H9 (cell line): ENCODE results near the gene TRAK1. TPM values are rescaled to one million over a fixed set of nuclear protein-coding genes. Genes with fewer than 3 reads are reported as not detected.

ENCODE experiments used
- DNase-seq: peaks from one replicate; pipeline ENCODE4 v3.0.0-alpha.2; 2017
- H2AFZ ChIP-seq: one replicate; pipeline ENCODE4 v1.6.1; 2013; ENCODE audit warnings: mild to moderate bottlenecking, low read length, control low read depth, moderate library complexity
- H2AK5ac ChIP-seq: 2 replicates; pipeline ENCODE4 v1.6.1; 2013; ENCODE audit warnings: low read length, control low read depth, mixed read lengths; ENCODE audit not compliant: insufficient read length
- H2BK120ac ChIP-seq: one replicate; pipeline ENCODE4 v1.6.1; 2013; ENCODE audit warnings: low read depth, mild to moderate bottlenecking, low read length, control low read depth, inconsistent platforms; ENCODE audit not compliant: poor library complexity, severe bottlenecking
- H2BK12ac ChIP-seq: 2 replicates; pipeline ENCODE4 v1.6.1; 2013; ENCODE audit warnings: low read length, control low read depth, mixed read lengths, low read depth; ENCODE audit not compliant: insufficient read length
- H2BK15ac ChIP-seq: 2 replicates; pipeline ENCODE4 v1.6.1; 2013; ENCODE audit warnings: low read depth, low read length, control low read depth
- H2BK20ac ChIP-seq: one replicate; pipeline ENCODE4 v1.6.1; 2013; ENCODE audit warnings: low read depth, mild to moderate bottlenecking, low read length, control low read depth, inconsistent platforms; ENCODE audit not compliant: poor library complexity, severe bottlenecking
- H2BK5ac ChIP-seq: 2 replicates; pipeline ENCODE4 v1.6.1; 2013; ENCODE audit warnings: low read length, control low read depth, mixed read lengths; ENCODE audit not compliant: insufficient read length
- H3K14ac ChIP-seq: 2 replicates; pipeline ENCODE4 v1.6.1; 2013; ENCODE audit warnings: low read length, control low read depth; ENCODE audit not compliant: insufficient read depth
- H3K18ac ChIP-seq: 2 replicates; pipeline ENCODE4 v1.6.1; 2013; ENCODE audit warnings: low read depth, mild to moderate bottlenecking, mixed read lengths, low read length, control low read depth; ENCODE audit not compliant: insufficient read length
- H3K23ac ChIP-seq: 2 replicates; pipeline ENCODE4 v1.6.1; 2013; ENCODE audit warnings: low read length, control low read depth, mixed read lengths, low read depth; ENCODE audit not compliant: insufficient read length
- H3K23me2 ChIP-seq: 2 replicates; pipeline ENCODE4 v1.6.1; 2013; ENCODE audit warnings: low read depth, mild to moderate bottlenecking, mixed read lengths, low read length, control low read depth; ENCODE audit not compliant: insufficient read length, poor library complexity, severe bottlenecking
- H3K27ac ChIP-seq: 2 replicates; pipeline ENCODE4 v1.5.1; 2013; ENCODE audit warnings: low read length, control low read depth, mixed read lengths, low read depth; ENCODE audit not compliant: insufficient read length
- H3K27me3 ChIP-seq: 2 replicates; pipeline ENCODE4 v1.6.1; 2013; ENCODE audit warnings: low read length, control low read depth, inconsistent platforms; ENCODE audit not compliant: insufficient read depth
- H3K4ac ChIP-seq: 2 replicates; pipeline ENCODE4 v1.6.1; 2013; ENCODE audit warnings: low read depth, mild to moderate bottlenecking, control low read depth, inconsistent platforms, low read length, moderate library complexity
- H3K4me1 ChIP-seq: 2 replicates; pipeline ENCODE4 v1.6.1; 2013; ENCODE audit warnings: low read length, control low read depth, inconsistent platforms; ENCODE audit not compliant: insufficient read depth
- H3K4me2 ChIP-seq: 2 replicates; pipeline ENCODE4 v1.6.1; 2013; ENCODE audit warnings: low read length, control low read depth, mixed read lengths; ENCODE audit not compliant: insufficient read length, insufficient read depth
- H3K56ac ChIP-seq: 2 replicates; pipeline ENCODE4 v1.6.1; 2013; ENCODE audit warnings: low read depth, mild to moderate bottlenecking, mixed read lengths, low read length, control low read depth; ENCODE audit not compliant: insufficient read length
- H3K79me1 ChIP-seq: 2 replicates; pipeline ENCODE4 v1.6.1; 2013; ENCODE audit warnings: low read depth, mild to moderate bottlenecking, moderate library complexity, low read length, control low read depth, inconsistent platforms; ENCODE audit not compliant: insufficient read depth, poor library complexity, severe bottlenecking
- H3K79me2 ChIP-seq: 2 replicates; pipeline ENCODE4 v1.6.1; 2013; ENCODE audit warnings: low read length, control low read depth, inconsistent platforms; ENCODE audit not compliant: insufficient read depth
- H3K9ac ChIP-seq: 2 replicates; pipeline ENCODE4 v1.6.1; 2013; ENCODE audit warnings: low read length, control low read depth, mixed read lengths; ENCODE audit not compliant: insufficient read length; ENCODE audit errors: extremely low read depth
- H3K9me3 ChIP-seq: one replicate; pipeline ENCODE4 v1.6.1; 2013; ENCODE audit warnings: low read depth, low read length, inconsistent platforms; ENCODE audit not compliant: control insufficient read depth
- H3T11ph ChIP-seq: one replicate; pipeline ENCODE4 v1.6.1; 2013; ENCODE audit warnings: mild to moderate bottlenecking, low read length, control low read depth, inconsistent platforms
- H4K20me1 ChIP-seq: one replicate; pipeline ENCODE4 v1.6.1; 2013; ENCODE audit not compliant: control insufficient read depth, insufficient read length, insufficient read depth
- H4K5ac ChIP-seq: 2 replicates; pipeline ENCODE4 v1.6.1; 2013; ENCODE audit warnings: low read depth, mild to moderate bottlenecking, mixed read lengths, low read length, control low read depth; ENCODE audit not compliant: insufficient read length
- H4K8ac ChIP-seq: replicated peaks from 2 replicates; pipeline ENCODE4 v1.6.1; 2013; ENCODE audit warnings: low read length, control low read depth, mixed read lengths, low read depth; ENCODE audit not compliant: insufficient read length
- H4K91ac ChIP-seq: 2 replicates; pipeline ENCODE4 v1.6.1; 2013; ENCODE audit warnings: low read depth, mild to moderate bottlenecking, moderate library complexity, mixed read lengths, low read length, control low read depth; ENCODE audit not compliant: insufficient read length
- H3K27ac Mint-ChIP-seq, 3 experiments: 2 replicates in 2 of 3; 3 replicates in 1 of 3; pipeline ENCODE4 v1.8.0; 2020 to 2021; ENCODE audit warnings: mixed read lengths in 3 of 3, mild to moderate bottlenecking in 1 of 3, moderate library complexity in 1 of 3
- H3K27me3 Mint-ChIP-seq: 2 replicates; pipeline ENCODE4 v1.8.0; 2021; ENCODE audit warnings: low read depth, mild to moderate bottlenecking, moderate library complexity, mixed read lengths
- H3K36me3 Mint-ChIP-seq, 3 experiments: 2 replicates in 2 of 3; 3 replicates in 1 of 3; pipeline ENCODE4 v1.8.0; 2020 to 2021; ENCODE audit warnings: low read depth in 3 of 3, mixed read lengths in 3 of 3; ENCODE audit not compliant: insufficient read depth in 1 of 3
- H3K4me1 Mint-ChIP-seq, 2 experiments: 2 replicates each; pipeline ENCODE4 v1.8.0; 2020; ENCODE audit warnings: mixed read lengths in 2 of 2
- H3K4me3 Mint-ChIP-seq, 2 experiments: 2 replicates in 1 of 2; 3 replicates in 1 of 2; pipeline ENCODE4 v1.8.0; 2020 to 2021; ENCODE audit warnings: mild to moderate bottlenecking in 2 of 2, mixed read lengths in 2 of 2, moderate library complexity in 1 of 2
- H3K9me3 Mint-ChIP-seq, 2 experiments: 2 replicates in 1 of 2; 3 replicates in 1 of 2; pipeline ENCODE4 v1.8.0; 2020; ENCODE audit warnings: mild to moderate bottlenecking in 2 of 2, mixed read lengths in 2 of 2, moderate library complexity in 1 of 2
- CTCF ChIP-seq: fragments of 200-600 bp; sonication (generic); conservative IDR thresholded peaks from 3 replicates; pipeline ENCODE4 v1.8.0; 2021; ENCODE audit warnings: antibody characterized with exemption, mild to moderate bottlenecking
- WGBS: extraction: QIAGEN DNeasy Blood & Tissue Kit; methylation state at CpG from one replicate; pipeline ENCODE4 v1.1.7; 2013; ENCODE audit warnings: missing lambda C conversion rate, low lambda C conversion rate, mixed read lengths; ENCODE audit not compliant: insufficient read length; ENCODE audit errors: extremely low coverage; 5-methylcytosine and 5-hydroxymethylcytosine counted together
- total RNA-seq: library from RNA; stranded (reverse); gene quantifications from 2 replicates; pipeline ENCODE4 v1.2.1, GENCODE V29; 2021

TRAK1 gene
- total RNA-seq, 1 experiment from 2014 or later = 34.2 TPM

GRCh38 chr3:42056840-42057239, 34.3 kb upstream of the TRAK1 start:
- Histone ChIP-seq H3K23ac (no peak overlapping the region), H4K8ac (no peak overlapping the region), H3T11ph (no peak overlapping the region), H2BK5ac (no peak overlapping the region), H2AFZ (no peak overlapping the region), H3K4me2 (no peak overlapping the region), H3K23me2 (no peaks in the 10 kb centered on the region), H3K56ac (no peak overlapping the region), H2BK20ac (no peak overlapping the region), H3K27ac (no peak overlapping the region), H2BK15ac (no peak overlapping the region), H3K9me3 (no peaks in the 10 kb centered on the region), H4K91ac (no peak overlapping the region), H4K20me1 (no peaks in the 10 kb centered on the region), H2BK120ac (no peak overlapping the region), H3K9ac (no peak overlapping the region), H3K79me1 (no peaks in the 10 kb centered on the region), H4K5ac (no peak overlapping the region), H2BK12ac (no peak overlapping the region), H3K4ac (no peak overlapping the region), H3K27me3 (no peaks in the 10 kb centered on the region), H3K18ac (no peak overlapping the region), H3K79me2 (no peaks in the 10 kb centered on the region; the same call in 1 of the 2 replicates), H2AK5ac (no peak overlapping the region), H3K4me1 (peaks cover 21% of the 10 kb centered on the region; the same call in 1 of the 2 replicates), H3K14ac (no peak overlapping the region)
- Mint-ChIP-seq H3K9me3 (no peaks in the 10 kb centered on the region), H3K36me3 (no peaks in the 10 kb centered on the region), H3K4me1 (peaks cover 58 to 64% of the 10 kb centered on the region in 2 experiments), H3K27me3 (no peaks in the 10 kb centered on the region), H3K27ac (peak overlapping the region in 1 of 3 experiments; percentile 43; a peak in 2 of 7 replicates), H3K4me3 (no peak overlapping the region)
- DNase-seq = no peak
- no CpG with 5 or more reads among the region's 2 CpGs for WGBS
- TF ChIP-seq CTCF = no peak
